ENCODE results near the gene CHIA. TPM values are rescaled to one million over a fixed set of nuclear protein-coding genes. Genes with fewer than 3 reads are reported as not detected.

The CHIA gene
- total and polyA plus RNA-seq, 2 of the 8 experiments (the other 6 are each of a cell fraction or from before 2014, with no cell fraction given): not detected

DNA sequence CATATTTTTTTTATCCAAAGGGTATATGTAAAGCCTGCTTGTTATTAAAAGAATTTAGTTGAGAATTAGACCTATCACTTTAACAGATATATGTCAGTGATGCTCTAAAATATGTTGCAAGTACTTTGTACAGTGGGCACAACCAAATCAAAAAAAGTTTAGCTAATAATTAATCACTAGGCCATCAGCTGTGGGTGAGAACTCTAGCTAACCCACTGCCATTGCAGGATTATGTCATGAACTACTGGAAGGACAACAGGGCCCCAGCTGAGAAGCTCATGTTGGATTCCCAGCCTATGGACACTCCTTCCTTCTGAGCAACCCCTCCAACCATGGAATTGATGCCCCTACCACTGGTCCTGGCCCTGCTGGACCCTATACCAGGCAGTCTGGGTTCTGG is 6.8 kb upstream of the CHIA start:
- H2AK5ac ChIP-seq (ENCODE audit: low read depth, low read length): no peak overlapping the region
- H3K4me1 ChIP-seq (replicated peaks in 1 of 4; ENCODE audit: control insufficient read depth in 3 of 4, insufficient read depth in 4 of 4, low read length in 3 of 4): no peaks in the 10 kb centered on the region
- no peaks in the 10 kb centered on the region for H3K23me2 ChIP-seq (ENCODE audit: low read depth, low read length)
- no peak for DNase-seq (ENCODE audit: low read depth in 1 of 2, low spot score in 2 of 2)
- H3K4me2 ChIP-seq (ENCODE audit: insufficient read depth in 1 of 2, low read depth in 2 of 2, low read length in 2 of 2): no peak overlapping the region
- no peak for TF ChIP-seq PHF8 (conservative IDR thresholded peaks at IDR 0.05; ENCODE audit: low read depth, low read length)
- TF ChIP-seq USF2 (IDR thresholded peaks at IDR 0.05; ENCODE audit: low read length): no peak
- TF ChIP-seq SIRT6 (IDR thresholded peaks at IDR 0.05; ENCODE audit: low read length): no peak
- TF ChIP-seq FOSL1 (IDR thresholded peaks at IDR 0.05; ENCODE audit: insufficient read depth, low read depth, low read length): no peak
- no peak for TF ChIP-seq CTBP2 (IDR thresholded peaks at IDR 0.05; ENCODE audit: borderline replicate concordance, insufficient read depth, insufficient read length, low read length)
- TF ChIP-seq ASH2L (IDR thresholded peaks at IDR 0.05; ENCODE audit: low read length): no peak
- no peak for TF ChIP-seq POLR2AphosphoS5 (IDR thresholded peaks at IDR 0.05; ENCODE audit: low read depth, low read length)
- TF ChIP-seq SUZ12 (IDR thresholded peaks at IDR 0.05; ENCODE audit: low read length): no peak
- no peak for TF ChIP-seq NANOG (IDR thresholded peaks at IDR 0.05; ENCODE audit: insufficient read depth, low read depth, low read length, poor library complexity, severe bottlenecking)
- no peak overlapping the region for H3K27ac ChIP-seq (ENCODE audit: low read depth, low read length)
- no peak overlapping the region for H4K5ac ChIP-seq (ENCODE audit: insufficient read length, low read depth, low read length)
- H2BK12ac ChIP-seq (ENCODE audit: low read depth, low read length): no peak overlapping the region
- H3K14ac ChIP-seq (ENCODE audit: insufficient read length): no peak overlapping the region
- ChIA-PET CTCF (ENCODE audit: partially characterized antibody) (interaction anchor here (1.2 to 1.3 kb wide), 2 partner anchors 64 to 89 kb away, joined by 3 to 4 read pairs; no protein-coding TSS in a partner anchor), POLR2A (ENCODE audit: partially characterized antibody) (no interaction called here)
- H2BK20ac ChIP-seq (ENCODE audit: low read length): no peak overlapping the region
- no peak for FAIRE-seq
- H3K23ac ChIP-seq (ENCODE audit: insufficient read length): no peak overlapping the region
- no peaks in the 10 kb centered on the region for H3K27me3 ChIP-seq (replicated peaks in 1 of 4; ENCODE audit: control insufficient read depth in 3 of 4, extremely low read depth in 1 of 4, insufficient read depth in 3 of 4, low read length in 3 of 4)
- H3K9me3 ChIP-seq (ENCODE audit: insufficient read depth in 2 of 2, low read depth in 1 of 2, low read length in 1 of 2): no peaks in the 10 kb centered on the region
- H2AFZ ChIP-seq (ENCODE audit: low read length): no peak overlapping the region
- H3K56ac ChIP-seq (replicated peaks; ENCODE audit: insufficient read length, low read depth, low read length): no peak overlapping the region
- H3K4ac ChIP-seq (replicated peaks; ENCODE audit: insufficient read length, low read depth, low read length): no peak overlapping the region
- no peaks in the 10 kb centered on the region for H3K36me3 ChIP-seq (ENCODE audit: control insufficient read depth in 2 of 4, insufficient read depth in 4 of 4, low read length in 3 of 4)
- H2BK120ac ChIP-seq (replicated peaks; ENCODE audit: low read depth, low read length): no peak overlapping the region
- H2BK5ac ChIP-seq (ENCODE audit: low read depth, low read length): no peak overlapping the region
- H4K8ac ChIP-seq (ENCODE audit: extremely low read depth, insufficient read depth, low read length): no peak overlapping the region
- no peak overlapping the region for H4K91ac ChIP-seq (replicated peaks; ENCODE audit: insufficient read length, low read length)
- H3K4me3 ChIP-seq (ENCODE audit: extremely low read depth in 1 of 4, insufficient read depth in 2 of 4, low read depth in 3 of 4, low read length in 4 of 4): no peak overlapping the region
- H3K9ac ChIP-seq (replicated peaks in 1 of 4; ENCODE audit: extremely low read depth in 1 of 4, low read depth in 3 of 4, low read length in 3 of 4): no peak overlapping the region
- H3K18ac ChIP-seq (ENCODE audit: extremely low read depth, low read length): no peak overlapping the region
- H3K79me1 ChIP-seq (ENCODE audit: low read depth, low read length): no peaks in the 10 kb centered on the region
- no peaks in the 10 kb centered on the region for H4K20me1 ChIP-seq (replicated peaks in 1 of 2; ENCODE audit: control insufficient read depth in 1 of 2, insufficient read depth in 2 of 2, low read length in 2 of 2)
- no peaks in the 10 kb centered on the region for H3K79me2 ChIP-seq (ENCODE audit: control insufficient read depth in 1 of 2, insufficient read depth in 2 of 2, low read length in 2 of 2)
- H2BK15ac ChIP-seq (ENCODE audit: low read length): no peak overlapping the region
